Kidney (tissue), 14 donors: ENCODE results near the gene MALSU1. TPM values are rescaled to one million over a fixed set of nuclear protein-coding genes. Genes with fewer than 3 reads are reported as not detected.

Experiments used
- DNase-seq, 5 donors: peaks; one replicate each; pipeline ENCODE4 v3.0.0-alpha.2; 2013 to 2020
- FAIRE-seq: peaks from 2 replicates; lab custom pipeline; 2012; peaks lifted over from hg19 to GRCh38; lab: Jason Lieb, UNC
- H3K27ac ChIP-seq, 2 donors: one replicate each; pipeline ENCODE4 v1.7.0; 2013; ENCODE audit warnings: low read depth in 2 of 2, low read length in 2 of 2, inconsistent platforms in 1 of 2
- H3K27me3 ChIP-seq: one replicate; pipeline ENCODE4 v1.7.1; 2013; ENCODE audit warnings: low read length, inconsistent platforms; ENCODE audit not compliant: control insufficient read depth, insufficient read depth
- H3K36me3 ChIP-seq, 3 donors: one replicate each; pipeline versions ENCODE4 v1.7.0 to v1.7.1; 2013; ENCODE audit warnings: low read length in 3 of 3, control low read depth in 1 of 3, inconsistent platforms in 1 of 3; ENCODE audit not compliant: insufficient read depth in 3 of 3, control insufficient read depth in 2 of 3
- H3K4me1 ChIP-seq, 3 donors: one replicate each; pipeline versions ENCODE4 v1.7.0 to v1.7.1; 2013; ENCODE audit warnings: low read length in 3 of 3, inconsistent platforms in 1 of 3, low read depth in 1 of 3; ENCODE audit not compliant: control insufficient read depth in 2 of 3, insufficient read depth in 2 of 3
- H3K4me3 ChIP-seq, 3 donors: one replicate each; pipeline versions ENCODE4 v1.7.0 to v1.8.1; 2013; ENCODE audit warnings: low read length in 3 of 3, control low read depth in 1 of 3, inconsistent platforms in 1 of 3
- H3K9ac ChIP-seq, 3 donors: one replicate each; pipeline versions ENCODE4 v1.7.0 to v1.7.1; 2013; ENCODE audit warnings: low read length in 3 of 3, control low read depth in 1 of 3, inconsistent platforms in 1 of 3
- H3K9me3 ChIP-seq, 3 donors: one replicate each; pipeline versions ENCODE4 v1.7.0 to v1.7.1; 2013; ENCODE audit warnings: low read length in 3 of 3, control low read depth in 1 of 3, inconsistent platforms in 1 of 3; ENCODE audit not compliant: control insufficient read depth in 2 of 3, insufficient read depth in 1 of 3
- intact Hi-C: fragments of 100-400 bp; cut with DNase I; formaldehyde crosslinking; loops from one replicate; pipeline ENCODE4 v1.11.1; 2022
- polyA plus RNA-seq: library from polyadenylated mRNA; stranded (reverse); fragments of 350-450 nt; fragmentation: Illumina TruSeq; extraction: RNeasy Lipid Tissue Mini Kit (QIAGEN cat#74804); gene quantifications from one replicate; pipeline ENCODE4 v1.2.3, GENCODE V29; 2014; ENCODE audit warnings: low read depth, low replicate concordance; ENCODE audit not compliant: insufficient read depth
- total RNA-seq: library from RNA; stranded (reverse); fragmentation: NEBNext Ultra II Directional; extraction: Animal tissue kit (Norgen Biotek cat#: 25700); gene quantifications from one replicate; pipeline ENCODE4 v1.2.1, GENCODE V29; 2021
- TF ChIP-seq, protein P1 (sequence below): IDR thresholded peaks from 3 replicates; pipeline ENCODE4 v1.5.1; 2012; ENCODE audit warnings: mild to moderate bottlenecking, moderate library complexity, borderline replicate concordance; ENCODE audit not compliant: insufficient read depth; ENCODE audit errors: extremely low read depth
- donor health status: control.
- donor health status: control.
- donor health status: control.
- donor health status: control.
- donor health status: control.
- donor health status: DM: yes; HTN: yes; CAD: no.
- donor health status: Normal renal cell carcinoma (clear cell type).

MALSU1 gene
- total and polyA plus RNA-seq, 2 donors from 2014 or later = 40.3 to 94.9 TPM

DNA sequence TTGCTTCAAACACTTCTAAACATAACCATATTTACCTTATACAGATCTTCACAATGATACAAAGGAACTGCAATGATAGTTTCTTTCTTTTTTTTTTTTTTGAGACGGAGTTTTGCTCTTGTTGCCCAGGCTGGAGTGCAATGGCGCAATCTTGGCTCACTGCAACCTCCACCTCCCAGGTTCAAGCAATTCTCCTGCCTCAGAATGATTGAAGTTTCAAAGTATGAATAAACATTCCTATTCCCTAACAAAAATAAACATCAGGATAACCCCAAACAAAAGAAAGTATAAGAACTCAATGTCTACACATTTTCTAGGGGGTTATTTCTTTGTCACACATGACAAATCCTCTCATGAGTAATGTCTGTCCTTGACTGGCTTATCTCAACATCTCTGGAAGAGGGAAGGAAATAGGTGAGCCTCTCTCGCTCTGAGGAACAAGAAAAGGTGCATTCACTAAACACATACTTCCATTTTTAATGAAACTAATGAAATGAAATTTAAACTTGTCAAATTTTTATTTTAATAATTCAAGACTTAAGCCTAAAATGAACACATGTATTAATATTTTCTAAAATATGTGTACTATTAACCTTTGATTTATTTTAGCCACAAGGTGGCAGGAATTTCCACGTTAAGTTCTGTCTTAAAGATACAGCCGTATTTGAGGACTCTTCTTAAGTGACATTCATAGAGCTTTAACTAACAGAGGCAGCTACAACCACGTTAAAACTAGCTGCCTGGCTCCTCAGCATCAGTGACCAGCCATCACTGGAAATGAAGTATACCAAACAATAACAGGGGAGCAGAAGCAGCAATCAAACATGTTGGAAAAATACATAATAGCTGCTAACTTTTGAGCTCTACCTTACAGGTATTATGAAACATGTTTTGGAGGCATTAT lies 58.3 kb downstream of the MALSU1 start:
- TF ChIP-seq, protein P1, sequence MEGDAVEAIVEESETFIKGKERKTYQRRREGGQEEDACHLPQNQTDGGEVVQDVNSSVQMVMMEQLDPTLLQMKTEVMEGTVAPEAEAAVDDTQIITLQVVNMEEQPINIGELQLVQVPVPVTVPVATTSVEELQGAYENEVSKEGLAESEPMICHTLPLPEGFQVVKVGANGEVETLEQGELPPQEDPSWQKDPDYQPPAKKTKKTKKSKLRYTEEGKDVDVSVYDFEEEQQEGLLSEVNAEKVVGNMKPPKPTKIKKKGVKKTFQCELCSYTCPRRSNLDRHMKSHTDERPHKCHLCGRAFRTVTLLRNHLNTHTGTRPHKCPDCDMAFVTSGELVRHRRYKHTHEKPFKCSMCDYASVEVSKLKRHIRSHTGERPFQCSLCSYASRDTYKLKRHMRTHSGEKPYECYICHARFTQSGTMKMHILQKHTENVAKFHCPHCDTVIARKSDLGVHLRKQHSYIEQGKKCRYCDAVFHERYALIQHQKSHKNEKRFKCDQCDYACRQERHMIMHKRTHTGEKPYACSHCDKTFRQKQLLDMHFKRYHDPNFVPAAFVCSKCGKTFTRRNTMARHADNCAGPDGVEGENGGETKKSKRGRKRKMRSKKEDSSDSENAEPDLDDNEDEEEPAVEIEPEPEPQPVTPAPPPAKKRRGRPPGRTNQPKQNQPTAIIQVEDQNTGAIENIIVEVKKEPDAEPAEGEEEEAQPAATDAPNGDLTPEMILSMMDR = no peak
- Histone ChIP-seq H3K27me3 (no peaks in the 10 kb centered on the region), H3K4me1 (no peaks in the 10 kb centered on the region), H3K9ac (no peak overlapping the region), H3K36me3 (no peaks in the 10 kb centered on the region), H3K9me3 (no peaks in the 10 kb centered on the region), H3K4me3 (no peak overlapping the region), H3K27ac (no peak overlapping the region)
- intact Hi-C loops = no loop called here
- DNase-seq (peak in 2 of 5 donors; percentile 40 to 59), FAIRE-seq (peak; percentile 83)

- Histone ChIP-seq H3K27ac (no peak overlapping the region), H3K36me3 (no peaks in the 10 kb centered on the region), H3K4me1 (no peaks in the 10 kb centered on the region), H3K9ac (no peak overlapping the region), H3K9me3 (no peaks in the 10 kb centered on the region), H3K27me3 (no peaks in the 10 kb centered on the region), H3K4me3 (no peak overlapping the region)
- intact Hi-C loops = no loop called here
- TF ChIP-seq, protein P1 = no peak
- FAIRE-seq (no peak), DNase-seq (no peak)
Observed at GRCh38 chr7:23358152-23358674, 59.1 kb downstream of the MALSU1 start.

Other genes with a start within 250 kb of the MALSU1 start
- gene KLHL7, start 193.6 kb upstream of the MALSU1 start, total RNA-seq = 20.6 TPM
- gene KLHL7, start 193.6 kb upstream of the MALSU1 start, polyA plus RNA-seq = 13.3 TPM
- 28.8 TPM for gene NUP42, start 117.3 kb upstream of the MALSU1 start, total RNA-seq
- 24.8 TPM for gene NUP42, start 117.3 kb upstream of the MALSU1 start, polyA plus RNA-seq
- 60.6 TPM for gene GPNMB, start 52.6 kb upstream of the MALSU1 start, total RNA-seq
- 43.9 TPM for gene GPNMB, start 52.6 kb upstream of the MALSU1 start, polyA plus RNA-seq
- 0.85 TPM for gene IGF2BP3, start 171.2 kb downstream of the MALSU1 start, total RNA-seq
- gene IGF2BP3, start 171.2 kb downstream of the MALSU1 start, polyA plus RNA-seq = not detected
- gene TRA2A, start 232.6 kb downstream of the MALSU1 start, total RNA-seq = 67.1 TPM
- gene TRA2A, start 232.6 kb downstream of the MALSU1 start, polyA plus RNA-seq = 46.4 TPM